Loucy (cell line): ENCODE data around the gene EBF3.

Experiments used
- EZH2phosphoT487 ChIP-seq: fragments of 200-600 bp; IDR thresholded peaks from 2 replicates; pipeline ENCODE4 v1.6.1; 2018; ENCODE audit warnings: antibody characterized with exemption, mild to moderate bottlenecking, moderate library complexity, borderline replicate concordance
- TF ChIP-seq, protein P1 (sequence below): fragments of 200-600 bp; sonication (generic); conservative IDR thresholded peaks from 2 replicates; pipeline ENCODE4 v1.5.1; 2014; ENCODE audit warnings: mild to moderate bottlenecking, antibody characterized with exemption, low read length

DNA sequence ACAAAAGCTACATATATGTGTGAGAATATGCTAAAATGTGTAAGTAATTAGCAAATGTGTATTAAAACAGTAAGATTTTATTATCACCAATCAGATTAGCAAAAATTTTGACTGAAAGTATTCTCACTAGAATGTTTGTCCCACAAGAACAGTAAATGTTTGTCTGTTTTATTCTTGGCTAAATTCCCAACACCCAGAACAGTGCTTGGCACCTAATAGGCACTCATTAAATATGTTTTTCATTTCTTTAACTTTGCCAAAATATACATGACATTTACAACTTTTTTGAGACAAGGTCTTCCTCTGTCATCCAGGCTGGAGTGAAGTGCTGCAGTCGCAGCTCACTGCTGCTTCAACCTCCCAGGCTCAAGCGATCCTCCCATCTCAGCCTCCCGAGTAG, 143.6 kb downstream of the EBF3 start:
- TF ChIP-seq, protein P1, sequence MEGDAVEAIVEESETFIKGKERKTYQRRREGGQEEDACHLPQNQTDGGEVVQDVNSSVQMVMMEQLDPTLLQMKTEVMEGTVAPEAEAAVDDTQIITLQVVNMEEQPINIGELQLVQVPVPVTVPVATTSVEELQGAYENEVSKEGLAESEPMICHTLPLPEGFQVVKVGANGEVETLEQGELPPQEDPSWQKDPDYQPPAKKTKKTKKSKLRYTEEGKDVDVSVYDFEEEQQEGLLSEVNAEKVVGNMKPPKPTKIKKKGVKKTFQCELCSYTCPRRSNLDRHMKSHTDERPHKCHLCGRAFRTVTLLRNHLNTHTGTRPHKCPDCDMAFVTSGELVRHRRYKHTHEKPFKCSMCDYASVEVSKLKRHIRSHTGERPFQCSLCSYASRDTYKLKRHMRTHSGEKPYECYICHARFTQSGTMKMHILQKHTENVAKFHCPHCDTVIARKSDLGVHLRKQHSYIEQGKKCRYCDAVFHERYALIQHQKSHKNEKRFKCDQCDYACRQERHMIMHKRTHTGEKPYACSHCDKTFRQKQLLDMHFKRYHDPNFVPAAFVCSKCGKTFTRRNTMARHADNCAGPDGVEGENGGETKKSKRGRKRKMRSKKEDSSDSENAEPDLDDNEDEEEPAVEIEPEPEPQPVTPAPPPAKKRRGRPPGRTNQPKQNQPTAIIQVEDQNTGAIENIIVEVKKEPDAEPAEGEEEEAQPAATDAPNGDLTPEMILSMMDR = no peak
- TF ChIP-seq EZH2phosphoT487 = no peak
